Stimulated activated CD4-positive, alpha-beta T cell treated with anti-CD3 and anti-CD28 coated beads, Interleukin-1b, Interleukin-23, amount 100 ng/mL, for 4 hours (primary cell): Measurements from ENCODE around the gene FUT7.
A peak's percentile ranks its signal among the peaks of the same experiment; 100 is the strongest.
"Not testable (repeated sequence)": the region's sequence is repeated elsewhere in the genome, so short reads cannot be mapped to it uniquely, and the experiment has no call there.

Source experiments
- DNase-seq, 2 donors: peaks; one replicate each; pipeline ENCODE4 v3.0.0-alpha.2; 2020; ENCODE audit warnings: low read depth in 2 of 2

Gene FUT7

DNA sequence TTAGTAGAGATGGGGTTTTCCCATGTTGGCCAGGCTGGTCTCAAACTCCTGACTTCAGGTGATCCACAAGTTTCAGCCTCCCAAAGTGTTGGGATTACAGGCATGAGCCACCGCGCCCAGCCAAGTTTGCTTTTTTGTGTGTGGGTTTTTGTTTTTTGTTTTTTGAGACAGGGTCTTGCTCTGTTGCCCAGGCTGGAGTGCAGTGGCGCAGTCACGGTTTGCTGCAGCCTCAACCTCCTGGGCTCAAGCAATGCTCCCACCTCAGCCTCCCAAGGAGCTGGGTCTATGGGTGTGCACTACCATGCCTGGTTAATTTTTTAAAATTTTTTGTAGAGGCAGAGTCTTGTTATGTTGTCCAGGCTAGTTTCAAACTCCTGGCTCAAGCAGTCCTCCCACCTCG lies 1.6 kb upstream of the FUT7 start:
- not testable (repeated sequence) for DNase-seq

DNA sequence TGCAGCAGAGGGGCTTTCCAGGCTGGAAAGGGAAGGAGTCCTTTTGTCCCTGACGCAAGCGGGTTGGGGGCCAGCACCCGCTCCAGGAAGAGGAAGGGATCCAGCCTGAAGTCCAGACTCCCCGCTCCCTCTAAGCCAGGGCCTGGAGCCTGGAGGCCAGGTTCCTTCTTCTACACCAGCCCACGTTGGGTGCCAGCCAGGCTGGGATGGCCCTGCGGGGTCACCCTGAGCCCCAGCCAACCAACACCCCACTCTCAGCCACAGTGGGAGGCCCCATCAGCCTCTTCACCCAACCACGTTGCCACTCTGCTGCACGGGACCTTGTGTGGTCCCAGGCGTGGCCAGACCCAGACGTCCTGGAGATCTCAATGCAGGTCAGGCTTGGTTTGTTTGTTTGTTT lies 970 bp upstream of the FUT7 start:
- DNase-seq = no peak

DNA sequence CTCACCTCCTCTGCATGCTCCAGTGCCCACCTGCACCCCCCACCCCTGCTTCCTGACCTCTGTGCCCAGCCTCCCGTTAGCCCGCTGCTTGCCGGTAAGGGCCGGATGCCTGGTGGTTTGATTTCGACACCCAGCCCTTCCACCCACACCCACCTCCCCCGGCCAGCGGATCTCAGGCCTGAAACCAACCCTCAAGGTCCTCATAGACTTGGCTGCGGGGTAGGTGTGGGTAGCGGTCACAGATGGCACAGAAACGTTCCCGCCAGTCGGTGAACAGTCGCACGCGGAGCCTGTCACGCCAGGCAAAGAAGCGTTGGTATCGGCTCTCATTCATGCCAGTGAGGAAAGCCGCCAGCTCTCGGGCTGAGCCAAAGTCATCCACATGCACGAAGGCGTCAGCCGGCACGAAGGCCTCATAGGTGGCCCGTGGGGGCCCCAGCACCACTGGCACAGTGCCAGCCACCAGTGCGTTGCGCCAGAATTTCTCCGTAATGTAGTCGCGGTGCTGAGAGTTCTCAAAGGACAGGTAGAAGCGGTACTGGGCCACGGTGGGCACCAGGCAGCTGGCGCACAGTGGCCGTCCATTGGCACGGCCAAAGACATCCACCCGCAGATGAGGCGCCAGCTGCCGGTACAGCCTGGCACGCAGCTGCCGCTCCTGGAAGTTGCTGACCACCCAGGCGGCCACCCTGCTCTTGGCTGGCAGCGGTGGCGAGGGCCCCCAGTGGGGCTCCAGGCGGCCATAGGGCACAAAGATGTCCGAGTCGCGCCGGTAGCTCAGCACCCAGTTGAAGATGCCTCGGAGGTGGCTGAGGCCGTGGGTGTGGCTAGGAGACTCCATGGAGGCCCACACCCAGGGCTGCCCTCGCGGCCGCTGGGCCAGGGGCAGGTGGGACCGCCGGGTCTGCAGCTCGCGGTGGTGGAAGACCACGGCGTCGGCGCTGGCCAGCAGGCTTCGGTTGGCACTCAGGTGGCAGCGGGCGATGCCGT lies 1.1 kb downstream of the FUT7 start:
- DNase-seq = peak in 1 of 2 donors; percentile 23

DNA sequence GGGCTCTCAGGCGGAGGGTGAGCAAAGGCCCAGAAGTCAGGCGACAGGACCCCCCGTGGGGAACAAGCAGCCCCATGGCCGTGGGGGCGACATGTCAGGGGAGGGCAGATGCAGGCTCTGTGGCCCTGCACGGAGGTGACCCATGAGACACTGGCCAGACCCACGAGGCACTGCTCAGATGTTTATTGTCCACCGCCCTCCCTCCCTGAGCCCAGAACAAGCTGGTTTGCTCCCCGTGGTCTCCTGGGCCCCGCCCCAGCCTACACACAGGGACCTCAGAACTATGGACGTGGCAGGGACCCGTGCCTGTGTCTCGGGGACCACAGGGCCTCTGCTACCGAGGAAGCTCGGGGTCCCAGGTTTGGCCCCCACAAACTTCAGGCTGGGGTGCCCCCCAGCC lies 1.9 kb downstream of the FUT7 start:
- no peak for DNase-seq

DNA sequence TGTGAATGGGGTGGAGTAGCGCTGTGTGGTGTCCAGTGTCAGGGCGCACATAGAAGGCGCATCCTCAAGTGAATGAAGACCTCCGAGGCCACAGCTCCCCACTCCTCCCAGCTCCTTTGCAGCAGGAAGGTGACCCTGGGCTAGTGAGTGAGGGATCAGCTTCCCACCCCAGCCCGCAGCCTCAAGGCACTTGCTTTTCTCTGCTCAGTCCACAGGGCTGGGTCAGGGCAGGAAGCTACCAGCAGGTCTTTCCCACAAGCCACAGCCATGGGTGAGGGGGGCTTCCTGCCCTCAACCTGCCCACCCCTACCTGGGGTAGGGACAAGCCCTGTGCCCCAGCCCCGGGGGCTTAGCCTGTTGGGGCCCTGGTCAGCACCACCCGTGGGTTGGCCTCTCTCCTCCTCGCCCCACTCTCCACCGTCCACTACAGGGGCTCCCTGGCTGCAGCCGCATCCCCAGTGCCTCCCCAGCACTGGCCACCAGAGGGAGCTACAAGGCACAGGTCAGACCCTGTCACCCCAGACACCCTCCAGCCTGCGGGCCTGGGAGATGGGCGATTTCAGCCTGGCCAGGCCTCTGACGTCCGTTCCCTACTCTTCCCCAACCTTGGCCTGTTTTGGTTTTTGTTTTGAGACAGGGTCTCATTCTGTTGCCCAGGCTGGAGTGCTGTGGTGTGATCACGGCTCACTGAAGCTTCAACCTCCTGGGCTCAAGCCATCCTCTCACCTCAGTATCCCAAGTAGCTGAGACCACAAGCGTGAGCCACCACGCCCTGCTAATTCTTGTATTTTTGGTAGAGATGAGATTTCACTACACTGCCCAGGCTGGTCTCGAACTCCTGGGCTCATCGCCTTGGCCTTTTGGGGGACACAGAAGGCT lies 2.6 kb downstream of the FUT7 start:
- peak; percentile 64 to 69 for DNase-seq

DNA sequence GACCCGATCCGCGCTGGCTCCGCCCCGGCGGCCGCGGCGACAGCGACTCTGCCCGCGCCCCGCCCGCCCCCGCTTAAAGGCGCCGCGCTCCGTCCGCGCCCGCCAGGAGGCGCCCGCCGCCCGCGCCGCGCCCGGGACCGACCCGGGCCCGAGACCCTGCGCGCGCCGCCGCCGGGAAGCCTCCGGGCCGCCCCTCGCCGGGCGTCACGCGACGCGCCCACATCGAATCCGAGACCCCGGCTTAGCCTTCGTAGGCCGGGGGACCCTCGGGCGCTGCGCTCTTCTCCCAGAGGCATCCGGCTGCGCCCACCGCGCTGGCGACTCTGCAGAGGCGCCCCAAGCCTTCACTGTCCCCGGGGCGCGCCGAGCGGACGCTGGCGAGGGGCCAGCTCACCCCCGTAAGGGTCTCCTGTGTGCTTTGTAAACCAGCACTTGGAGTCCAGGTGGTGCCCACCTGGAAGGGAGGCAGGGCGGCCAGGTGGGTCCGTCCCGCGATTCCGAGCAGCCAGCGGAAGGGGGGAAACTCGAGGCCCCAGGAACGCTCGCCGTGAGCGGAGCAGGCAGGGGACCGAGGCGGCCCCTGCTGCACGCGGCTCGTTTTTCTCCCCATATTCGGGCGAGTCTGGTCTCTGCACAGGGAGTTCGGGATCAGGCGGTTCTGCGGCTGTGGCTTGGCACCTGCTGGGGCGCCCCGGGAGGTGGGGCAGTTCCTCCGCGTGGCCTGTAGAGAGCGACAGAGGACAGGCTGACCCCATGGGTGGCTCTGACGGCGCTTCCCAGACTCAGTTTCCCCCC lies 3.4 kb downstream of the FUT7 start:
- DNase-seq = peak; percentile 48 to 67

DNA sequence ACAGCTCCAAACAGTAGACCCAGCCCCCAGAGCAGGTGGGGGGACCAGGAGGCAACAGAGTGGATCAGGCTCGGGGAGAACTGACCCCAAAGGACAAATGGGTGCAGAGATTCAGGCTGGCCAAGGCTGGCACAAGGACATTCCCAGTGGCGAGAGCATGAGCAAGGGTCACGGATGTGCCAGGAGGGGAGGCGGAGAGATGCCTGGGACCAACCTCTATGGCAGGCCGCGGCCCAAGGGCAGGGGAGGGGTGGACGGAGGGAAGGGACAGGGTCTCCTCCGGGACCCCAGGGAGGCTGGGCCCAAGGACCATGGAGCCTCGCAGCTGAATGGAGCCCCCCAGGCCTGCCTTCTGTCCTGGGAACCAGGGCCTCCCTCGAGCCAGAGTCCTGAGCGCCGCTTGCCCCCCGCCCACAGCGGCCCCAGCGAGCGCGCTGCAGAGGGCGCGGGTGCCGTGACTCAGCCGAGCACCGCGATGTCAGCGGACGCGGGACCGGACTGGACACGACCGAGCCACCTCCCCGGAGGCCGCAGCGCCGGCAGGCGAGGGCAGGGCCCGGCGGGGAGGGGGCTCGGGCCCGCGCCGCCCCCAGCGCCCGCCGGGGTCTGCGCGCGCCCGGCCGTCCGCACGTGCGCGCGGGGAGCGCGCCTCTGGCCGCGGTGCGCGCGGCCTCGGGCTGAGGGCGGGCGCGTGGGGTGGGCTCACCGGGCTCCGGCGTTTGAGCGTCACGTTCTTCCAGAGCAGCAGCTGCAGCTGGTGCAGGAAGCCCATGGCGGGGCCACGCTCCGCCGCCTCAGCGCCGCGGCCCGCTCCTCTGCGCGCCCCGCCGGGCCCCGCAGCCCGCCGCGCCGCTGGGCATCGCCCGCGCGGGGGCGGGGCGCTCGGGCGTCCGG lies 4.3 kb downstream of the FUT7 start, which contains the start of gene ABCA2:
TSS of gene ABCA2 (minus strand) at position 869 of the 894 bp plus-strand sequence. CDS start at position 772, 97 bp downstream.
- no peak for DNase-seq

DNA sequence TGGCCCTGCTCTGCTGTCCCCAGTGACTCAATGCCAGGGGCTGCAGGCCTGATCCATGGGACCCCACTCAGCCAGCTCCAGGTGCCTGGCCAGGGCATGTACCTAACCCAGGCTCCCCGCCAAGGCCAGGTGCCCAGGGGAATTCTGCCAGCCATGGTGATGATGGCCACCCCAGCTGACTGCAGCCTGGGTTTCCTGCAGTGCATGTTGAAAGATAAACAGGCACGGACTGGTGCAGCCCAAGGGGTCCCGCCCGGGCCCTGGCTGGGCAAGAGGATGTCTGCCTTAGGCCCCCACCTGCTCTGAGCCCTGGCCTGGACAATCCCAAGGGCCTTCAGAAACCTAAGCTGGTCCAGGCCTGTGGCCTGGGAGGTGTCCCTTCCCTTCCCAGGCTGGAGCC lies 5.1 kb downstream of the FUT7 start:
- DNase-seq = no peak

DNA sequence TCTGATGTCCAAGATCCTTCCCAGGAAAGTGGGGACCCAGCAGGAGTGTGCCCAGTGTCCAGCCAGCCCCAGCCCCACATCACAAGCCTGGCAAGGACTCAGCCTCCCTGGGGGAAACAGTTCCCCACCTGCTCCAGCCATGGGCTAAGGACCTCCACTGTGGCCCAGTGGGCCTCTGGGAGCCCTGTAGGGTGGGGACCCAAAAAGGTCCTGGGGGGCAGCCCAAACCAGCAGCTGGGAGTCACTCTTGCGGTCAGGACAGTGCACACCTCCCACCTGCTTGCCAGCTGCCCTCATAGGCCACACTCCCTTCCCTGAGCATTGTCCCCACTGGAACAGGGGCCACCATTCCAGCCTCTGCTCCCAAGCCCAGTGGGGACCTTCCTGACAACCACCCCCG lies 5.5 kb downstream of the FUT7 start:
- no peak for DNase-seq

DNA sequence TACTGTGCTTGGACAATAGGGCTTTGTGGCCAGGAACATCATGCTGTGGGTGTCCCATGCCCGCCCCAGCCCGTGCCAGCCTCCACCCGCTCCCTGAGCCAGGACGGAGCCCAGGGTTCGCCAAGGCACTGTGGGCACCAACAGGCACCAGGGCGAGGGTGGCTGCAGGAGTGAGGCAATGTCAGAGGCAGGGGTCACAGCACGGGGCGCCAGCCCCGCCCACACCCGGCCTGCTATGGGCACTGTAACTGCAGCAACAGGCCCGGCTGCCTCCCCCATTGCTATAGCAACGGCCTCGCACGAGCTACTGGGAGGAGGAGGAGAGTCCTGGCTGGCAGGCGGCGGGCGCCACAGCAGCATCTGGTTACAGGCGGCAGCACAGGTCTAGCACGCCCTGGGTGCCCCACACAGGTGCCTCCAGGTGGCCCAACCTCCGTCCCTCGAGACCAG lies 6.3 kb downstream of the FUT7 start:
- DNase-seq = no peak

DNA sequence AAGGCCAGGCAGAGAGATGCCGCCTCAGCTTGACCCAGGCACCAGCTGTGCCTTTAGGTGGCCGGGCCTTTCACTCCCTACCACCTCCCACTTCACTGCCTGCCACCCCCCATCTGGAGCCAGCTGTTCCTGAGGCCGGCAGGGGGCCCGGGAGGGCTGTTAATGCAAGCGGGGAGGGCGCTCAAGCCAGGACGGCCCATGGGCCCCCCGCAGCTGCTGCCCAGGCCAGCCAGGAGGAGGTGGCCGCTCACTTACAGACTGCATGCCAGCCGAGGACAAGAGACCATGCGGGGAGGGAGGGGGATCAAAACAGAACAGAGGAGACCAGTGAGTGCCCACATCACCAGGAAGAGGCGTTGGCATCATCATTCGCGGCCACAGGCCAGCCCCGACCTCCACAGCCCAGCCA lies 8.3 kb downstream of the FUT7 start:
- DNase-seq = no peak

DNA sequence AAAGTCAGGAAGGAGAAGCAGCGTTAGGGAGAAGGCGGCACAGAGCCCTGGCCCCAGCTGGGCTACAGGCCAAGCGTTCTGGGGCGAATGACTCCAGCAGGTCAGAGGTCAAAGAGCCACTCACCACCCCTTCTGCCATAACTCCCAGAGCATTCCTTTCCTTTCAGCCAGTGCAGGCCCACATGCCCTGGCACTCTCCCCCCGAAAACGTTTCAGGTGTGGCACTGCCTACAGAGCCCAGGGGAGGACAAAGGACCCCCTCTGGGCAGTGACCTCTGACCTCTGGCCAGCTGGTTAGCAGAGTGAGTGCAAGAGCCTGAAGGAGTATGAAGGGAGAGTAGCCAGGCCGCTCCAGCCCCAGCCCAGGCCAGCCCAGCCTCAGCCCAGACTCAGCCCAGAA lies 8.7 kb downstream of the FUT7 start:
- no peak for DNase-seq

DNA sequence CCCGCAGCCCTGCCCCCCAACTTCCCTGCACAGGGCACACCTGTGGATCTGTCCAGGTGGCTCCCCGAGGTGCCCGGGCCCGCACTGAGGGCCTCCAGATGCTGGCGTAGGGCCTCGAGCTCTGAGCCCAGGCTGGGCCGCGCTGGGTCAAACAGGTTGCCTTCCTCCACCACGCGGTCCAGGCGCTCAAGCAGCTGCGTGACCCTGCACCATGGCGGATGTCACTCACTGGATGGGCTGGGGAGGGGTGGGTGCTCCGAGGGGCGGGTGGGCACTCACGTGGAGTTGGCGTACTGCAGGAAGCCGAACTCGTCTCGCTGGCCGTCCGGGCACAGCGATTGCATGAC lies 9.3 kb downstream of the FUT7 start:
- DNase-seq = no peak

DNA sequence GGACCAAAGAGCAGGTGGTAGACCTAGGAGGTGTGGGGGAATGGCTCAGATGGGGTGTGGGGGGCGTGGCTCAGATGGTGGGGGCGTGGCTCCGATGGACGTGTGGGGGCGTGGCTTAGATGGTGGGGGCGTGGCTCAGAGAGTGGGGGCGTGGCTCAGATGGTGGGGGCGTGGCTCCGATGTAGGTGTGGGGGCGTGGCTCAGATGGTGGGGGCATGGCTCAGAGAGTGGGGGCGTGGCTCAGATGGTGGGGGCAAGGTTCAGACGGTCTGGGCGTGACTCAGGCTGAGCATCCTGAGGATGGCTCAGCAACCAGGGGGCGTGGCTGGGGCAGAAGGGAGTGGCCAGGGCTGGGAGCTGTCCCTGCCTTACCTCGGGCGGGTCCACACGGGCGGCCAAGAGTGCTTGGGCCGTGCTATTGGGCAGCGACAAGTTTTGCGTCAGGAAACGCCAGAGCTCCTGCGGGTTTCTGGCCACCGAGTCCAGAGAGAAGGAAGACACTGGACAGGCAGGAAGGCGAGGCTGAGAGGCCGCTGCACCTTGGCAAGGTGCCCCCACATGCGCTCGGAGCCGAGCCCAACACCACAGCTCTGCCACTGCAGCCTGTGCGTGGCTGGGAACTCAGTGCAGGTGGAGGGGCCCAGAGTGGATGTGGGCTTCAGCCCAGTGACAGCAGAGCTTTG lies 9.8 kb downstream of the FUT7 start:
- peak; percentile 56 to 62 for DNase-seq

DNA sequence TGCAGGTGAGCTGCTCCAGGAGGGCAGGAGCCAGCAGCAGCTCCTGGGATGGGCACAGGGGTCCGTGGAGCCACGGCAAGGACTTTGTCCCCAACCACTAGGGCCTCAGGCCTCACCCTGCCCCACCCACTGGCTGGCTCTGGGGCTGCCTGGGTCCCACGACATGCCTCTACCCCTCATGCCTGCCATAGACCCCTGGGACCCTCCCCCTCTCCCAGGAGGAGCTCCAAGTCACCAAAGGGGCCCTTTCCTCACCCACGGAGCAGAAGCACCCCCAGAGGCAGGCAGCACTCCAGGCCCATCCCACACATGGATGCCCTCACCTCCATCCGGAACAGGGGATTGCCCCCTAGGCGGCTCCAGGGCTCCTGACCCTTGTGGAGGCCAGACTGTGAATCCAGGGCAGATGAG lies 10.3 kb downstream of the FUT7 start:
- no peak for DNase-seq

DNA sequence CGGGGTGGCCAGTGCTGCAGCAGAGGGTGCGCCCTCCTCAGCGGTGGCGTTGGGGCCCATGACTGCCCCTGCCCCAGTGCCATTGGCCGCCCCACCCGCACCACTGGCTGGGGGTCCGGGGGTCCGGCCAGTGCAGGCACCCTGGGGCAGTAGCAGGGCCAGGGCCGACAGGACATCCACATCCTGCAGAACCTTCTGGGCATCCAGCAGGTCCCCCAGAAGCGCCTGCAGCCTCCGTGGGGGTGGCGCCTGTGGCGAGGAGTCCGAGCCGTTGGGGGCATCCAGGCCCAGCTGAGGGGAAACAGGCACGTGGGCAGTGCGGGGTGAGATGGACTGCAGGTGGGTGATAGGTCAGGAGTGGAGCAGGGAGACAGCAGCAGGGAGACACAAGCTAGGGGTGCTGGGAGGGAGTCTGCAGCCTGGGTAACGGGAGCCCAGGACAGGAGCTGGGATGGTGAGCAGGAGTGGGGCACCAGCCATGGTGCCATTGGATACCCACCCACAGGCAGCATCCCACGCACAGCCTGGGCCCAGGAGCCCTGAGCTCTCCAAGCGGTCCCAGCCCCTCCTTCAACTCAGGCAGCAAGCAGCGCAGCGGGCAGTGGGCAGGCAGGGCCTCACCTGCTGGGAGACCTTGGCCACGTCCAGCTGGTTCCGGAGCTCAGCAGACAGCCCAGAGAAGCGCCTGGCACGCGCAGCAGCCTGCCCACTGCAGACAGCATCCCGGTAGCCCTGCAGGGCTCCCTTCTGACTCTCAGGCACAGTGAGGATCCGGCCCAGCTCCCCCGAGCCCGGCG lies 10.9 kb downstream of the FUT7 start:
- no peak for DNase-seq

DNA sequence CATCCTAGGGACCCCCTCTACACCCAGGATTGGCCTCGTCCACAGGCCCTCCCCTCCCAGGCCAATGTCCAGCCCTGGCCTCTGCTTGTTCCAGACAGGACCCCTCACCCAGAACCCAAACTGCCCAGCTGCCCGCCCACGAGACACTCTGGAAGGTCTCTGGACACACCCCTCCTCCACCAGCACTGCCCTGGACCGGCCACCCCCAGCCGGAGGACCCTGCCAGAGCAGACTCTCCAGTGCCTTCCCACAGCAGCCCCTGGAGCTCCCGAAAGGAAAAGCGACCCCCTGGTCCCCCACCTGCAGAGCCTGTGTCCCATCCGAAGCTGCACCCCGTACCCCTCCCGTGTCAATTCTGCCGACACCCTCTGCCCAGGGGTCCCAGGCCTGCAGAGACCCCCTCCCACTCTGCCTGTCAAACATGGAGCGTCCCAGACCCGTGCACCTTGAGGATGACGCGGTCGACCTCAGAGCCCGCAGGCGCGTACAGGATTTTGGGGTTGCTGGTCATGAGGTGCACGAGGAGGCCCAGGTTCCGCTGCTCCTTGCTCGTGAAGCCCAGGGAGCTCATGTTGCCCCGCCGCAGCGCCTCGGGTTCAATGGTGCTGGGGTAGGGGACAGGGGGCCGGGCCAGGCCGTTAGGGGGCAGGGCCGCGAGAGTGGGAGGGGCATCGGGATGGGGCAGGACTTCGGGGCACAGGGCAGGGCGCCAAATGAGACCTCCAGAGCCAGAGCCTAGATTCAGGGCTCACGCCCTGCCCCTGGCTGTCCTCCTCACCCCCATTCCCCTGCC lies 11.8 kb downstream of the FUT7 start:
- no peak for DNase-seq
